ENCODE results near the gene WNT1. TPM values are rescaled to one million over a fixed set of nuclear protein-coding genes. Genes with fewer than 3 reads are reported as not detected.

WNT1 gene
- total RNA-seq, 1 experiment from 2014 or later, result not detected

- peak; percentile 43 for DNase-seq (ENCODE audit: low spot score)
Measured at GRCh38 chr12:48961331-48961730, 16.8 kb upstream of the WNT1 start.

- no peak for DNase-seq (ENCODE audit: low spot score)
Measured at GRCh38 chr12:48961801-48962200, 16.3 kb upstream of the WNT1 start.

- DNase-seq (ENCODE audit: low spot score), result peak; percentile 16
Measured at GRCh38 chr12:48965298-48965838, 12.8 kb upstream of the WNT1 start.

- DNase-seq (ENCODE audit: low spot score), result no peak
Measured at GRCh38 chr12:48966177-48966895, 11.8 kb upstream of the WNT1 start.

- no peak for DNase-seq (ENCODE audit: low spot score)
Measured at GRCh38 chr12:48967991-48968390, 10.1 kb upstream of the WNT1 start.

GRCh38 chr12:48968467-48968866 is 9.7 kb upstream of the WNT1 start:
- DNase-seq (ENCODE audit: low spot score), result no peak

- DNase-seq (ENCODE audit: low spot score), result no peak
Measured at GRCh38 chr12:48969160-48969771, 8.9 kb upstream of the WNT1 start.

- DNase-seq (ENCODE audit: low spot score), result no peak
Measured at GRCh38 chr12:48969833-48970701, 8.1 kb upstream of the WNT1 start.

GRCh38 chr12:48970702-48971334 is 7.3 kb upstream of the WNT1 start:
- DNase-seq (ENCODE audit: low spot score), result no peak

GRCh38 chr12:48972213-48972951 is 5.7 kb upstream of the WNT1 start:
- DNase-seq (ENCODE audit: low spot score), result no peak

GRCh38 chr12:48972952-48973483 is 5.1 kb upstream of the WNT1 start:
- DNase-seq (ENCODE audit: low spot score), result no peak

- DNase-seq (ENCODE audit: low spot score), result no peak
Measured at GRCh38 chr12:48973531-48973930, 4.6 kb upstream of the WNT1 start.

- DNase-seq (ENCODE audit: low spot score), result no peak
Measured at GRCh38 chr12:48973941-48974673, 4.0 kb upstream of the WNT1 start.

- no peak for DNase-seq (ENCODE audit: low spot score)
Measured at GRCh38 chr12:48977290-48978281, 536 bp upstream of the WNT1 start.

- no peak for DNase-seq (ENCODE audit: low spot score)
Measured at GRCh38 chr12:48978741-48979601, 849 bp downstream of the WNT1 start.

GRCh38 chr12:48979602-48980388 is 1.7 kb downstream of the WNT1 start:
- DNase-seq (ENCODE audit: low spot score), result no peak

GRCh38 chr12:48980389-48980952 is 2.3 kb downstream of the WNT1 start:
- no peak for DNase-seq (ENCODE audit: low spot score)
